Mesodermal cell (in vitro differentiated cells): ENCODE results near the gene POGLUT2.
"Not testable (repeated sequence)": the region's sequence is repeated elsewhere in the genome, so short reads cannot be mapped to it uniquely, and the experiment has no call there.

ENCODE experiments used
- H3K27ac ChIP-seq: 2 replicates; pipeline ENCODE4 v1.7.0; 2013; ENCODE audit warnings: mild to moderate bottlenecking, low read depth, low read length, moderate library complexity; ENCODE audit not compliant: severe bottlenecking
- H3K36me3 ChIP-seq: 2 replicates; pipeline ENCODE4 v1.7.1; 2013; ENCODE audit warnings: mild to moderate bottlenecking, low read length, moderate library complexity; ENCODE audit not compliant: control insufficient read depth, insufficient read depth
- H3K4me1 ChIP-seq: one replicate; pipeline ENCODE4 v1.7.1; 2013; ENCODE audit warnings: mild to moderate bottlenecking, low read length; ENCODE audit not compliant: insufficient read depth, control insufficient read depth, poor library complexity, severe bottlenecking
- H3K4me3 ChIP-seq: 2 replicates; pipeline ENCODE4 v1.7.0; 2013; ENCODE audit warnings: low read length, control low read depth, mild to moderate bottlenecking; ENCODE audit not compliant: insufficient read depth, poor library complexity, severe bottlenecking; ENCODE audit errors: extremely low read depth
- H3K9me3 ChIP-seq: 2 replicates; pipeline ENCODE4 v1.7.1; 2013; ENCODE audit warnings: mild to moderate bottlenecking, low read length, moderate library complexity; ENCODE audit not compliant: control insufficient read depth
- WGBS, 2 experiments: methylation state at CpG; one replicate each; pipeline ENCODE4 v1.1.5; 2013; ENCODE audit warnings: missing lambda C conversion rate in 2 of 2; ENCODE audit not compliant: insufficient coverage in 2 of 2; 5-methylcytosine and 5-hydroxymethylcytosine counted together

POGLUT2 gene

GRCh38 chr13:102805680-102806079 lies 6.9 kb upstream of the POGLUT2 start:
- 80% methylated on average over 1 of the region's 3 CpGs; no CpG with 5 or more reads in 1 of the 2 experiments for WGBS, 2 experiments
- Histone ChIP-seq H3K9me3 (no peaks in the 10 kb centered on the region), H3K27ac (no peak overlapping the region), H3K4me1 (no peaks in the 10 kb centered on the region), H3K4me3 (no peak overlapping the region), H3K36me3 (peaks cover 16% of the 10 kb centered on the region)

- Histone ChIP-seq H3K9me3 (no peaks in the 10 kb centered on the region), H3K4me3 (peak overlapping the region; percentile 85), H3K36me3 (peaks cover 4% of the 10 kb centered on the region), H3K27ac (no peak overlapping the region), H3K4me1 (no peaks in the 10 kb centered on the region)
- 5% methylated on average over 43 to 50 of the region's 81 CpGs for WGBS, 2 experiments
Measured at GRCh38 chr13:102800145-102801041, 1.6 kb upstream of the POGLUT2 start.

GRCh38 chr13:102799426-102800144 lies 809 bp upstream of the POGLUT2 start:
- no peaks in the 10 kb centered on the region for H3K9me3 ChIP-seq
- no peaks in the 10 kb centered on the region for H3K4me1 ChIP-seq
- peaks cover 7% of the 10 kb centered on the region for H3K36me3 ChIP-seq
- H3K27ac ChIP-seq = no peak overlapping the region
- 3 to 4% methylated on average over 52 to 59 of the region's 69 CpGs for WGBS, 2 experiments
- H3K4me3 ChIP-seq = peak overlapping the region; percentile 85

- Histone ChIP-seq H3K27ac (no peak overlapping the region), H3K4me1 (no peaks in the 10 kb centered on the region), H3K9me3 (no peaks in the 10 kb centered on the region), H3K36me3 (peaks cover 24% of the 10 kb centered on the region), H3K4me3 (no peak overlapping the region)
- 75% methylated on average over 6 of the region's 9 CpGs for WGBS, 2 experiments
Measured at GRCh38 chr13:102793611-102794355, 5.0 kb downstream of the POGLUT2 start.

GRCh38 chr13:102792396-102792795 lies 6.4 kb downstream of the POGLUT2 start:
- H3K9me3 ChIP-seq = no peaks in the 10 kb centered on the region
- H3K4me1 ChIP-seq = no peaks in the 10 kb centered on the region
- no peak overlapping the region for H3K4me3 ChIP-seq
- H3K36me3 ChIP-seq = peaks cover 32% of the 10 kb centered on the region
- H3K27ac ChIP-seq = no peak overlapping the region
- WGBS, 2 experiments = 80 to 88% methylated on average over 1 of the region's 1 CpG

GRCh38 chr13:102788683-102789082 lies 10.1 kb downstream of the POGLUT2 start:
- no peaks in the 10 kb centered on the region for H3K4me1 ChIP-seq
- no peak overlapping the region for H3K27ac ChIP-seq
- WGBS, 2 experiments = 79 to 91% methylated on average over 8 of the region's 8 CpGs
- H3K36me3 ChIP-seq = peaks cover 31% of the 10 kb centered on the region
- no peaks in the 10 kb centered on the region for H3K9me3 ChIP-seq
- no peak overlapping the region for H3K4me3 ChIP-seq

- Histone ChIP-seq H3K9me3 (peaks cover 8% of the 10 kb centered on the region), H3K4me1 (no peaks in the 10 kb centered on the region), H3K4me3 (no peak overlapping the region), H3K36me3 (peaks cover 15% of the 10 kb centered on the region), H3K27ac (no peak overlapping the region)
- 94 to 100% methylated on average over 1 to 2 of the region's 3 CpGs for WGBS, 2 experiments
Measured at GRCh38 chr13:102784483-102784882, 14.3 kb downstream of the POGLUT2 start.

GRCh38 chr13:102781591-102781990 lies 17.2 kb downstream of the POGLUT2 start:
- 83 to 92% methylated on average over 1 of the region's 1 CpG for WGBS, 2 experiments
- H3K27ac ChIP-seq = no peak overlapping the region
- peaks cover 8% of the 10 kb centered on the region for H3K9me3 ChIP-seq
- no peaks in the 10 kb centered on the region for H3K4me1 ChIP-seq
- peaks cover 7% of the 10 kb centered on the region for H3K36me3 ChIP-seq
- H3K4me3 ChIP-seq = no peak overlapping the region

GRCh38 chr13:102780656-102781055 lies 18.1 kb downstream of the POGLUT2 start:
- 94% methylated on average over 3 of the region's 4 CpGs; no CpG with 5 or more reads in 1 of the 2 experiments for WGBS, 2 experiments

GRCh38 chr13:102779436-102780159 lies 19.2 kb downstream of the POGLUT2 start:
- Histone ChIP-seq H3K4me1 (no peaks in the 10 kb centered on the region), H3K27ac (no peak overlapping the region), H3K4me3 (no peak overlapping the region), H3K36me3 (peaks cover 7% of the 10 kb centered on the region), H3K9me3 (peaks cover 8% of the 10 kb centered on the region)
- WGBS, 2 experiments = 88 to 94% methylated on average over 4 to 5 of the region's 5 CpGs

More at GRCh38 chr13:102780656-102781055, 18.1 kb downstream of the POGLUT2 start:
- H3K36me3 ChIP-seq, H3K9me3 ChIP-seq, H3K4me1 ChIP-seq, H3K4me3 ChIP-seq, H3K27ac ChIP-seq: not testable (repeated sequence)
